HEK293 (cell line): ENCODE data around the gene CIRBP.

Experiments used
- MEIS1 ChIP-seq: sonication (generic); formaldehyde crosslinking; IDR thresholded peaks from 2 replicates; pipeline ENCODE4 v1.8.1; 2022; ENCODE audit warnings: missing genetic modification reagents, mild to moderate bottlenecking, borderline replicate concordance
- ZNF10 ChIP-seq: fragments of 450-650 bp; formaldehyde crosslinking; IDR thresholded peaks from 2 replicates; pipeline ENCODE4 v1.5.1; 2017; ENCODE audit warnings: missing biosample characterization, missing genetic modification characterization
- ZNF112 ChIP-seq: fragments of 450-650 bp; formaldehyde crosslinking; IDR thresholded peaks from 2 replicates; pipeline ENCODE4 v1.5.0; 2017; ENCODE audit warnings: missing biosample characterization, missing genetic modification characterization
- ZNF266 ChIP-seq: fragments of 450-650 bp; formaldehyde crosslinking; IDR thresholded peaks from 2 replicates; pipeline ENCODE4 v1.5.1; 2016; ENCODE audit warnings: missing biosample characterization, missing genetic modification characterization, low read depth
- ZNF302 ChIP-seq: fragments of 450-650 bp; formaldehyde crosslinking; IDR thresholded peaks from 2 replicates; pipeline ENCODE4 v1.5.1; 2016; ENCODE audit warnings: missing biosample characterization, missing genetic modification characterization, low read depth
- ZNF324 ChIP-seq: fragments of 450-650 bp; formaldehyde crosslinking; IDR thresholded peaks from 2 replicates; pipeline ENCODE4 v1.5.1; 2016; ENCODE audit warnings: missing biosample characterization, missing genetic modification characterization
- ZNF366 ChIP-seq: fragments of 450-650 bp; formaldehyde crosslinking; conservative IDR thresholded peaks from 2 replicates; pipeline ENCODE4 v1.5.1; 2016; ENCODE audit warnings: missing biosample characterization, missing genetic modification characterization
- ZNF416 ChIP-seq: fragments of 450-650 bp; formaldehyde crosslinking; IDR thresholded peaks from 2 replicates; pipeline ENCODE4 v1.5.1; 2016; ENCODE audit warnings: missing biosample characterization, missing genetic modification characterization
- ZNF521 ChIP-seq: fragments of 450-650 bp; formaldehyde crosslinking; IDR thresholded peaks from 2 replicates; pipeline ENCODE4 v1.5.1; 2017; ENCODE audit warnings: missing biosample characterization, mild to moderate bottlenecking, missing genetic modification characterization
- ZNF701 ChIP-seq: fragments of 450-650 bp; formaldehyde crosslinking; IDR thresholded peaks from 2 replicates; pipeline ENCODE4 v1.5.1; 2016; ENCODE audit warnings: missing biosample characterization, missing genetic modification characterization
- ZNF776 ChIP-seq: fragments of 450-650 bp; formaldehyde crosslinking; IDR thresholded peaks from 2 replicates; pipeline ENCODE4 v1.5.0; 2017; ENCODE audit warnings: missing biosample characterization, missing genetic modification characterization, borderline replicate concordance
- ZNF777 ChIP-seq: fragments of 450-650 bp; formaldehyde crosslinking; IDR thresholded peaks from 2 replicates; pipeline ENCODE4 v1.5.1; 2017; ENCODE audit warnings: missing biosample characterization, missing genetic modification characterization, borderline replicate concordance
- ZNF792 ChIP-seq: fragments of 450-650 bp; formaldehyde crosslinking; IDR thresholded peaks from 2 replicates; pipeline ENCODE4 v1.5.1; 2016; ENCODE audit warnings: missing biosample characterization, missing genetic modification characterization
- TF ChIP-seq, protein P1 (sequence below): fragments of 450-650 bp; formaldehyde crosslinking; IDR thresholded peaks from 2 replicates; pipeline ENCODE4 v1.5.1; 2017; ENCODE audit warnings: missing biosample characterization, missing genetic modification characterization
- TF ChIP-seq, protein P2 (sequence below): fragments of 450-650 bp; formaldehyde crosslinking; IDR thresholded peaks from 2 replicates; pipeline ENCODE4 v1.5.1; 2016; ENCODE audit warnings: missing biosample characterization, missing genetic modification characterization
- TF ChIP-seq, protein P3 (sequence below): IDR thresholded peaks from 2 replicates; pipeline ENCODE4 v1.6.1; 2011; ENCODE audit warnings: mild to moderate bottlenecking, low read depth, low read length, borderline replicate concordance
- TF ChIP-seq, protein P4 (sequence below): fragments of 450-650 bp; formaldehyde crosslinking; IDR thresholded peaks from 2 replicates; pipeline ENCODE4 v1.5.1; 2016; ENCODE audit warnings: missing biosample characterization, missing genetic modification characterization, low read depth
- TF ChIP-seq, protein P5 (sequence below): fragments of 450-650 bp; formaldehyde crosslinking; IDR thresholded peaks from 2 replicates; pipeline ENCODE4 v1.5.1; 2016; ENCODE audit warnings: missing biosample characterization, missing genetic modification characterization
- TF ChIP-seq, protein P6 (sequence below): fragments of 450-650 bp; formaldehyde crosslinking; IDR thresholded peaks from 2 replicates; pipeline ENCODE4 v1.5.1; 2016; ENCODE audit warnings: missing biosample characterization, missing genetic modification characterization
- TF ChIP-seq, protein P7 (sequence below): fragments of 450-650 bp; formaldehyde crosslinking; IDR thresholded peaks from 2 replicates; pipeline ENCODE4 v1.5.1; 2016; ENCODE audit warnings: missing biosample characterization, missing genetic modification characterization
- TF ChIP-seq, protein P8 (sequence below): fragments of 450-650 bp; formaldehyde crosslinking; IDR thresholded peaks from 2 replicates; pipeline ENCODE4 v1.5.1; 2016; ENCODE audit warnings: missing biosample characterization, missing genetic modification characterization
- TF ChIP-seq, protein P9 (sequence below): fragments of 450-650 bp; formaldehyde crosslinking; IDR thresholded peaks from 2 replicates; pipeline ENCODE4 v1.5.1; 2016; ENCODE audit warnings: missing biosample characterization, missing genetic modification characterization

Gene CIRBP

DNA sequence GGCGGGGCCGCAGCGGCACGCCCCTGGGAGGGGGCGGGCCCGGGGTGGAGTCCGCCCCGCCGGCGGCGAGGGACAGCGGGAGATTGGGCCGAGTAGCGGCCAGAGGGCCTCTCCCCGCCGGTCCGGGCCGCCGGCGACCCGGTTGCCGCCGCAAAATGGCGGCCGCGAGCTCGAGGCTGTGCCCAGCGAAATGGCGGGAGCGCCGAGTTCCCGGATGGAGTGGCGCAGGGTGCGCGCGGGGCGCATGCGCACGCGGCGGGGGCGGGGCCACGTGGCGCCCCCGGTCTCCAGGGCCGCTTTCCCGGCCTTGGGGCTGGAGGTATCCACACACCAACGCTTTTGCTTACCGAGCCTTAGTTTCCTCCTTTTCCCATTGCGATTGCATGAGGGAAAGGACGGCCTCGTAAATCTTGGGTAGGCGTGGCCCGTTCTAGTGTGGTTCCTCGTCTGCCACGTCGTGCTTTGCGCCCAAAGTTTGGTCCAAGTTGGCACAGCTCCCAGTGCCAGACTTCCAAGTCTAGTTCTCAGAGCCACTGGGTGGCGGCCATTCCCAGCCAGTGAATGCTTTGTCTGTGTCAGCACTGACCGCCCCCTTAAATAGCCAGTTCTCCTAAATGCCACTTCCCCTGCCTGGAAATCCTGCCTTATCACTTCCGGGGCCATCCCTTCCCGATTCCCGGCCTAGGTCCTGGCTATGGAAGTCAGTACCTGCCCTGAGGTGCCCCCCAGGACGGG, 513 bp downstream of the CIRBP start (continued):
- TF ChIP-seq ZNF776 (tag by site-specific recombination) (no peak), ZNF302 (tag by site-specific recombination) (no peak), ZNF112 (tag by site-specific recombination) (no peak), ZNF366 (no peak), ZNF324 (peak; percentile 49; the same call in 1 of the 2 replicates), MEIS1 (no peak), ZNF701 (tag by site-specific recombination) (no peak), ZNF792 (tag by site-specific recombination) (no peak), ZNF266 (tag by site-specific recombination) (no peak), ZNF777 (no peak), ZNF416 (tag by site-specific recombination) (no peak), ZNF10 (no peak), ZNF521 (tag by site-specific recombination) (no peak)
- TF ChIP-seq, protein P1, sequence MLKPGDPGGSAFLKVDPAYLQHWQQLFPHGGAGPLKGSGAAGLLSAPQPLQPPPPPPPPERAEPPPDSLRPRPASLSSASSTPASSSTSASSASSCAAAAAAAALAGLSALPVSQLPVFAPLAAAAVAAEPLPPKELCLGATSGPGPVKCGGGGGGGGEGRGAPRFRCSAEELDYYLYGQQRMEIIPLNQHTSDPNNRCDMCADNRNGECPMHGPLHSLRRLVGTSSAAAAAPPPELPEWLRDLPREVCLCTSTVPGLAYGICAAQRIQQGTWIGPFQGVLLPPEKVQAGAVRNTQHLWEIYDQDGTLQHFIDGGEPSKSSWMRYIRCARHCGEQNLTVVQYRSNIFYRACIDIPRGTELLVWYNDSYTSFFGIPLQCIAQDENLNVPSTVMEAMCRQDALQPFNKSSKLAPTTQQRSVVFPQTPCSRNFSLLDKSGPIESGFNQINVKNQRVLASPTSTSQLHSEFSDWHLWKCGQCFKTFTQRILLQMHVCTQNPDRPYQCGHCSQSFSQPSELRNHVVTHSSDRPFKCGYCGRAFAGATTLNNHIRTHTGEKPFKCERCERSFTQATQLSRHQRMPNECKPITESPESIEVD (tag by site-specific recombination), result no peak
- TF ChIP-seq, protein P2, sequence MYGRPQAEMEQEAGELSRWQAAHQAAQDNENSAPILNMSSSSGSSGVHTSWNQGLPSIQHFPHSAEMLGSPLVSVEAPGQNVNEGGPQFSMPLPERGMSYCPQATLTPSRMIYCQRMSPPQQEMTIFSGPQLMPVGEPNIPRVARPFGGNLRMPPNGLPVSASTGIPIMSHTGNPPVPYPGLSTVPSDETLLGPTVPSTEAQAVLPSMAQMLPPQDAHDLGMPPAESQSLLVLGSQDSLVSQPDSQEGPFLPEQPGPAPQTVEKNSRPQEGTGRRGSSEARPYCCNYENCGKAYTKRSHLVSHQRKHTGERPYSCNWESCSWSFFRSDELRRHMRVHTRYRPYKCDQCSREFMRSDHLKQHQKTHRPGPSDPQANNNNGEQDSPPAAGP (tag by site-specific recombination), result no peak; the same call in 1 of the 2 replicates
- TF ChIP-seq, protein P3, sequence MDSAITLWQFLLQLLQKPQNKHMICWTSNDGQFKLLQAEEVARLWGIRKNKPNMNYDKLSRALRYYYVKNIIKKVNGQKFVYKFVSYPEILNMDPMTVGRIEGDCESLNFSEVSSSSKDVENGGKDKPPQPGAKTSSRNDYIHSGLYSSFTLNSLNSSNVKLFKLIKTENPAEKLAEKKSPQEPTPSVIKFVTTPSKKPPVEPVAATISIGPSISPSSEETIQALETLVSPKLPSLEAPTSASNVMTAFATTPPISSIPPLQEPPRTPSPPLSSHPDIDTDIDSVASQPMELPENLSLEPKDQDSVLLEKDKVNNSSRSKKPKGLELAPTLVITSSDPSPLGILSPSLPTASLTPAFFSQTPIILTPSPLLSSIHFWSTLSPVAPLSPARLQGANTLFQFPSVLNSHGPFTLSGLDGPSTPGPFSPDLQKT, result no peak
- TF ChIP-seq, protein P4, sequence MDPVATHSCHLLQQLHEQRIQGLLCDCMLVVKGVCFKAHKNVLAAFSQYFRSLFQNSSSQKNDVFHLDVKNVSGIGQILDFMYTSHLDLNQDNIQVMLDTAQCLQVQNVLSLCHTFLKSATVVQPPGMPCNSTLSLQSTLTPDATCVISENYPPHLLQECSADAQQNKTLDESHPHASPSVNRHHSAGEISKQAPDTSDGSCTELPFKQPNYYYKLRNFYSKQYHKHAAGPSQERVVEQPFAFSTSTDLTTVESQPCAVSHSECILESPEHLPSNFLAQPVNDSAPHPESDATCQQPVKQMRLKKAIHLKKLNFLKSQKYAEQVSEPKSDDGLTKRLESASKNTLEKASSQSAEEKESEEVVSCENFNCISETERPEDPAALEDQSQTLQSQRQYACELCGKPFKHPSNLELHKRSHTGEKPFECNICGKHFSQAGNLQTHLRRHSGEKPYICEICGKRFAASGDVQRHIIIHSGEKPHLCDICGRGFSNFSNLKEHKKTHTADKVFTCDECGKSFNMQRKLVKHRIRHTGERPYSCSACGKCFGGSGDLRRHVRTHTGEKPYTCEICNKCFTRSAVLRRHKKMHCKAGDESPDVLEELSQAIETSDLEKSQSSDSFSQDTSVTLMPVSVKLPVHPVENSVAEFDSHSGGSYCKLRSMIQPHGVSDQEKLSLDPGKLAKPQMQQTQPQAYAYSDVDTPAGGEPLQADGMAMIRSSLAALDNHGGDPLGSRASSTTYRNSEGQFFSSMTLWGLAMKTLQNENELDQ, result no peak
- TF ChIP-seq, protein P5, sequence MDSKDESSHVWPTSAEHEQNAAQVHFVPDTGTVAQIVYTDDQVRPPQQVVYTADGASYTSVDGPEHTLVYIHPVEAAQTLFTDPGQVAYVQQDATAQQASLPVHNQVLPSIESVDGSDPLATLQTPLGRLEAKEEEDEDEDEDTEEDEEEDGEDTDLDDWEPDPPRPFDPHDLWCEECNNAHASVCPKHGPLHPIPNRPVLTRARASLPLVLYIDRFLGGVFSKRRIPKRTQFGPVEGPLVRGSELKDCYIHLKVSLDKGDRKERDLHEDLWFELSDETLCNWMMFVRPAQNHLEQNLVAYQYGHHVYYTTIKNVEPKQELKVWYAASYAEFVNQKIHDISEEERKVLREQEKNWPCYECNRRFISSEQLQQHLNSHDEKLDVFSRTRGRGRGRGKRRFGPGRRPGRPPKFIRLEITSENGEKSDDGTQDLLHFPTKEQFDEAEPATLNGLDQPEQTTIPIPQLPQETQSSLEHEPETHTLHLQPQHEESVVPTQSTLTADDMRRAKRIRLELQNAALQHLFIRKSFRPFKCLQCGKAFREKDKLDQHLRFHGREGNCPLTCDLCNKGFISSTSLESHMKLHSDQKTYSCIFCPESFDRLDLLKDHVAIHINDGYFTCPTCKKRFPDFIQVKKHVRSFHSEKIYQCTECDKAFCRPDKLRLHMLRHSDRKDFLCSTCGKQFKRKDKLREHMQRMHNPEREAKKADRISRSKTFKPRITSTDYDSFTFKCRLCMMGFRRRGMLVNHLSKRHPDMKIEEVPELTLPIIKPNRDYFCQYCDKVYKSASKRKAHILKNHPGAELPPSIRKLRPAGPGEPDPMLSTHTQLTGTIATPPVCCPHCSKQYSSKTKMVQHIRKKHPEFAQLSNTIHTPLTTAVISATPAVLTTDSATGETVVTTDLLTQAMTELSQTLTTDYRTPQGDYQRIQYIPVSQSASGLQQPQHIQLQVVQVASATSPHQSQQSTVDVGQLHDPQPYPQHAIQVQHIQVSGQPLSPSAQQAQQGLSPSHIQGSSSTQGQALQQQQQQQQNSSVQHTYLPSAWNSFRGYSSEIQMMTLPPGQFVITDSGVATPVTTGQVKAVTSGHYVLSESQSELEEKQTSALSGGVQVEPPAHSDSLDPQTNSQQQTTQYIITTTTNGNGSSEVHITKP (tag by site-specific recombination), result no peak
- TF ChIP-seq, protein P6, sequence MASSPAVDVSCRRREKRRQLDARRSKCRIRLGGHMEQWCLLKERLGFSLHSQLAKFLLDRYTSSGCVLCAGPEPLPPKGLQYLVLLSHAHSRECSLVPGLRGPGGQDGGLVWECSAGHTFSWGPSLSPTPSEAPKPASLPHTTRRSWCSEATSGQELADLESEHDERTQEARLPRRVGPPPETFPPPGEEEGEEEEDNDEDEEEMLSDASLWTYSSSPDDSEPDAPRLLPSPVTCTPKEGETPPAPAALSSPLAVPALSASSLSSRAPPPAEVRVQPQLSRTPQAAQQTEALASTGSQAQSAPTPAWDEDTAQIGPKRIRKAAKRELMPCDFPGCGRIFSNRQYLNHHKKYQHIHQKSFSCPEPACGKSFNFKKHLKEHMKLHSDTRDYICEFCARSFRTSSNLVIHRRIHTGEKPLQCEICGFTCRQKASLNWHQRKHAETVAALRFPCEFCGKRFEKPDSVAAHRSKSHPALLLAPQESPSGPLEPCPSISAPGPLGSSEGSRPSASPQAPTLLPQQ (tag by site-specific recombination), result peak; percentile 55; the same call in 1 of the 2 replicates
- TF ChIP-seq, protein P7, sequence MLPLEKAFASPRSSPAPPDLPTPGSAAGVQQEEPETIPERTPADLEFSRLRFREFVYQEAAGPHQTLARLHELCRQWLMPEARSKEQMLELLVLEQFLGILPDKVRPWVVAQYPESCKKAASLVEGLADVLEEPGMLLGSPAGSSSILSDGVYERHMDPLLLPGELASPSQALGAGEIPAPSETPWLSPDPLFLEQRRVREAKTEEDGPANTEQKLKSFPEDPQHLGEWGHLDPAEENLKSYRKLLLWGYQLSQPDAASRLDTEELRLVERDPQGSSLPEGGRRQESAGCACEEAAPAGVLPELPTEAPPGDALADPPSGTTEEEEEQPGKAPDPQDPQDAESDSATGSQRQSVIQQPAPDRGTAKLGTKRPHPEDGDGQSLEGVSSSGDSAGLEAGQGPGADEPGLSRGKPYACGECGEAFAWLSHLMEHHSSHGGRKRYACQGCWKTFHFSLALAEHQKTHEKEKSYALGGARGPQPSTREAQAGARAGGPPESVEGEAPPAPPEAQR (tag by site-specific recombination), result no peak
- TF ChIP-seq, protein P8, sequence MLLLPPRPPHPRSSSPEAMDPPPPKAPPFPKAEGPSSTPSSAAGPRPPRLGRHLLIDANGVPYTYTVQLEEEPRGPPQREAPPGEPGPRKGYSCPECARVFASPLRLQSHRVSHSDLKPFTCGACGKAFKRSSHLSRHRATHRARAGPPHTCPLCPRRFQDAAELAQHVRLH (tag by site-specific recombination), result no peak
- TF ChIP-seq, protein P9, sequence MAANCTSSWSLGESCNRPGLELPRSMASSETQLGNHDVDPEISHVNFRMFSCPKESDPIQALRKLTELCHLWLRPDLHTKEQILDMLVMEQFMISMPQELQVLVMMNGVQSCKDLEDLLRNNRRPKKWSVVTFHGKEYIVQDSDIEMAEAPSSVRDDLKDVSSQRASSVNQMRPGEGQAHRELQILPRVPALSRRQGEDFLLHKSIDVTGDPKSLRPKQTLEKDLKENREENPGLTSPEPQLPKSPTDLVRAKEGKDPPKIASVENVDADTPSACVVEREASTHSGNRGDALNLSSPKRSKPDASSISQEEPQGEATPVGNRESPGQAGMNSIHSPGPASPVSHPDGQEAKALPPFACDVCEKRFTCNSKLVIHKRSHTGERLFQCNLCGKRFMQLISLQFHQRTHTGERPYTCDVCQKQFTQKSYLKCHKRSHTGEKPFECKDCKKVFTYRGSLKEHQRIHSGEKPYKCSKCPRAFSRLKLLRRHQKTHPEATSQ, result no peak
